ENCODE data around the gene AOPEP. TPM values are rescaled to one million over a fixed set of nuclear protein-coding genes. Genes with fewer than 3 reads are reported as not detected.

Gene AOPEP
- total and polyA plus RNA-seq, 8 donors = 73.9 to 407 (median 101) TPM

DNA sequence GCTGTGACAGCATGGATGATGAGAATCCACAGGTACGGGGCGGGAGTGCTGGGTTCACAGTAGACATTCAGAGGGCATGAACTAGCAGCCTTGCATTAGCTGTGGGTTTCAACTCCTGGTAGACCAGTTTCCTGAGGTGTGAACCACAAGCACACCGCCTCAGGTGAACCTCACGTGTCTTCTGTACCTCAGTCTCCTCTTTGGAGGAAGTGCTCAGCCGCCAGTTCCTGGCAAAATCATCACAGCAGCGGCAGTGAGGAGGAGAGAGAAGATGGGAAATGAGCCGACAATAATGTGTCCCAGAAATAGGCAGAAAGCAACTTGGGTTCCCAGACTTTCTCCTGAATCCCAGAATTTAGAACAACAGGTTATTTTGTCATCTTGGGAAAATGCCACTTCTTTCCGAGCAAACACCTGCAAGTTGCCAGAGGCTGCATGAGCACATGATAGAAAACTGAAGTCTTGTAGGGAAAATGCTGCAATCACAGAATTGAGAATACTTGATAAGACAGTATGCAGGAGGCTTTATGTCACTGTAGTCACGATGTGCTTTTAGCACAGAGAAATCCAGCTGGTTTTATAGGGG, 258.5 kb downstream of the AOPEP start:
- Histone ChIP-seq H3K4me1 (no peaks in the 10 kb centered on the region), H3K36me3 (peaks cover 0 to 3% (median under 1%) of the 10 kb centered on the region in 4 donors), H3K9me3 (no peaks in the 10 kb centered on the region), H3K4me3 (no peak overlapping the region), H3K27me3 (no peaks in the 10 kb centered on the region), H3K27ac (no peak overlapping the region)
- DNase-seq = no peak
- TF ChIP-seq POLR2A (IDR thresholded peaks at IDR 0.05) = no peak
- TF ChIP-seq EP300 (IDR thresholded peaks at IDR 0.05) = no peak
- intact Hi-C loops (cut with DNase I; ENCODE audit: low total_unique reads) = no loop called here
- WGBS, 5 donors = 80 to 92% (median 87%) methylated on average over 9 of the region's 9 CpGs

GRCh38 chr9:94985649-94986048, 259.1 kb downstream of the AOPEP start:
- Histone ChIP-seq H3K27ac (no peak overlapping the region), H3K36me3 (peaks cover 0 to 3% (median 0%) of the 10 kb centered on the region in 4 donors), H3K9me3 (no peaks in the 10 kb centered on the region), H3K4me3 (no peak overlapping the region), H3K4me1 (no peaks in the 10 kb centered on the region), H3K27me3 (no peaks in the 10 kb centered on the region)
- WGBS, 5 donors = 85 to 94% (median 92%) methylated on average over 3 of the region's 3 CpGs
- DNase-seq = no peak
- intact Hi-C loops (cut with DNase I; ENCODE audit: low total_unique reads) = no loop called here
- TF ChIP-seq POLR2A (IDR thresholded peaks at IDR 0.05) = no peak
- TF ChIP-seq, protein P1, sequence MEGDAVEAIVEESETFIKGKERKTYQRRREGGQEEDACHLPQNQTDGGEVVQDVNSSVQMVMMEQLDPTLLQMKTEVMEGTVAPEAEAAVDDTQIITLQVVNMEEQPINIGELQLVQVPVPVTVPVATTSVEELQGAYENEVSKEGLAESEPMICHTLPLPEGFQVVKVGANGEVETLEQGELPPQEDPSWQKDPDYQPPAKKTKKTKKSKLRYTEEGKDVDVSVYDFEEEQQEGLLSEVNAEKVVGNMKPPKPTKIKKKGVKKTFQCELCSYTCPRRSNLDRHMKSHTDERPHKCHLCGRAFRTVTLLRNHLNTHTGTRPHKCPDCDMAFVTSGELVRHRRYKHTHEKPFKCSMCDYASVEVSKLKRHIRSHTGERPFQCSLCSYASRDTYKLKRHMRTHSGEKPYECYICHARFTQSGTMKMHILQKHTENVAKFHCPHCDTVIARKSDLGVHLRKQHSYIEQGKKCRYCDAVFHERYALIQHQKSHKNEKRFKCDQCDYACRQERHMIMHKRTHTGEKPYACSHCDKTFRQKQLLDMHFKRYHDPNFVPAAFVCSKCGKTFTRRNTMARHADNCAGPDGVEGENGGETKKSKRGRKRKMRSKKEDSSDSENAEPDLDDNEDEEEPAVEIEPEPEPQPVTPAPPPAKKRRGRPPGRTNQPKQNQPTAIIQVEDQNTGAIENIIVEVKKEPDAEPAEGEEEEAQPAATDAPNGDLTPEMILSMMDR (IDR thresholded peaks at IDR 0.05) = no peak
- TF ChIP-seq EP300 (IDR thresholded peaks at IDR 0.05) = no peak
- no peak for TF ChIP-seq POLR2AphosphoS5 (IDR thresholded peaks at IDR 0.05)

- peaks cover 0 to under 1% (median 0%) of the 10 kb centered on the region in 4 donors for H3K4me1 ChIP-seq
- WGBS, 5 donors = 45 to 67% (median 57%) methylated on average over 1 of the region's 1 CpG
- no peak overlapping the region for H3K27ac ChIP-seq
- no peaks in the 10 kb centered on the region for H3K27me3 ChIP-seq
- intact Hi-C loops (cut with DNase I; ENCODE audit: low total_unique reads) = no loop called here
- H3K9me3 ChIP-seq = no peaks in the 10 kb centered on the region
- H3K36me3 ChIP-seq = peaks cover 0 to 3% (median 0%) of the 10 kb centered on the region in 4 donors
- no peak overlapping the region for H3K4me3 ChIP-seq
- no peak for TF ChIP-seq EP300 (IDR thresholded peaks at IDR 0.05)
- TF ChIP-seq, protein P1 (IDR thresholded peaks at IDR 0.05) = no peak
- TF ChIP-seq POLR2AphosphoS5 (IDR thresholded peaks at IDR 0.05) = no peak
- no peak for TF ChIP-seq POLR2A (IDR thresholded peaks at IDR 0.05)
- no peak for DNase-seq
Measured at GRCh38 chr9:94987731-94988130, 261.2 kb downstream of the AOPEP start.

DNA sequence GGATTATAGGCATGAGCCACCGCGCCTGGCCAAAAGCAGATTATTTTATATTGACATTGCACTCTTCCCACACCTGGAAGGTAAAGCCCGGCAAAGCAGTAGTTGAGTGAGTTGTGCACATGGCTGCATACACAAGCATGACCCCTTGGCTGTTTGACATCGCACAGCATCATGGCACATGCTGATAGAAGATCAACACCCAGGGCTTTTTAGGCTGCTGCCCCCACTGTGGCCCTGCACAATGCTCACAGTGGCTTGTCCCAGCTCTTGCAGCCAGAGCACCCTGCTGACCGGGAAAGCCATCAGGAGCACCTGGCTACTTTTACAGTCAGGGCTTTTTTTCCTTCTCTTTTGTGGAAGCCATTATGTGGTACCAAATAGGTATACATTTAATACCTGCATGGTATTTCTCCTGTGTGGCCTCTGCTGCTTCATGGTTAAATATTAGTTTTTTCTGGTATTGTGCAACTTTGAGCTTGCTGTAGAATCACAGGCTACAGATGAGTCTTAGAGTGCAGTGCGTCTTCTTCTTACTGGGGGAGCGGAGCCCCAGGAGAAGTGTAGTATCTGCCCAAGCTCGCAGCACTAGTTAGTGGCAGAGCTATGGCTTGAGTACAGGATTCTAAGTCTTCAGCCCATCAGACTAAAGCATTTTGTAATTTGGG, 264.5 kb downstream of the AOPEP start:
- no peak overlapping the region for H3K27ac ChIP-seq
- intact Hi-C loops (cut with DNase I; ENCODE audit: low total_unique reads) = no loop called here
- no peak for DNase-seq
- no peaks in the 10 kb centered on the region for H3K27me3 ChIP-seq
- WGBS, 5 donors = 85 to 96% (median 93%) methylated on average over 8 of the region's 8 CpGs
- H3K36me3 ChIP-seq = no peaks in the 10 kb centered on the region
- H3K4me1 ChIP-seq = peaks cover 0 to 21% (median 13%) of the 10 kb centered on the region in 4 donors
- TF ChIP-seq POLR2A (IDR thresholded peaks at IDR 0.05) = no peak
- TF ChIP-seq, protein P1 (IDR thresholded peaks at IDR 0.05) = no peak
- no peak overlapping the region for H3K4me3 ChIP-seq
- no peaks in the 10 kb centered on the region for H3K9me3 ChIP-seq
